Measurements from ENCODE around the gene SETD3. TPM values are rescaled to one million over a fixed set of nuclear protein-coding genes. Genes with fewer than 3 reads are reported as not detected.

The SETD3 gene
- total and polyA plus RNA-seq, 2 experiments from 2014 or later, result 60.1 to 67.5 TPM

- Histone ChIP-seq H3K27ac (no peak overlapping the region), H3K27me3 (no peaks in the 10 kb centered on the region), H3K4me3 (no peak overlapping the region), H3K36me3 (peaks cover 60% of the 10 kb centered on the region), H3K9me3 (ENCODE audit: low read depth) (no peaks in the 10 kb centered on the region), H3K4me1 (ENCODE audit: low read depth) (no peaks in the 10 kb centered on the region)
- DNase-seq (ENCODE audit: low read depth in 1 of 2, low spot score in 1 of 2), result no peak
- TF ChIP-seq, protein P1, sequence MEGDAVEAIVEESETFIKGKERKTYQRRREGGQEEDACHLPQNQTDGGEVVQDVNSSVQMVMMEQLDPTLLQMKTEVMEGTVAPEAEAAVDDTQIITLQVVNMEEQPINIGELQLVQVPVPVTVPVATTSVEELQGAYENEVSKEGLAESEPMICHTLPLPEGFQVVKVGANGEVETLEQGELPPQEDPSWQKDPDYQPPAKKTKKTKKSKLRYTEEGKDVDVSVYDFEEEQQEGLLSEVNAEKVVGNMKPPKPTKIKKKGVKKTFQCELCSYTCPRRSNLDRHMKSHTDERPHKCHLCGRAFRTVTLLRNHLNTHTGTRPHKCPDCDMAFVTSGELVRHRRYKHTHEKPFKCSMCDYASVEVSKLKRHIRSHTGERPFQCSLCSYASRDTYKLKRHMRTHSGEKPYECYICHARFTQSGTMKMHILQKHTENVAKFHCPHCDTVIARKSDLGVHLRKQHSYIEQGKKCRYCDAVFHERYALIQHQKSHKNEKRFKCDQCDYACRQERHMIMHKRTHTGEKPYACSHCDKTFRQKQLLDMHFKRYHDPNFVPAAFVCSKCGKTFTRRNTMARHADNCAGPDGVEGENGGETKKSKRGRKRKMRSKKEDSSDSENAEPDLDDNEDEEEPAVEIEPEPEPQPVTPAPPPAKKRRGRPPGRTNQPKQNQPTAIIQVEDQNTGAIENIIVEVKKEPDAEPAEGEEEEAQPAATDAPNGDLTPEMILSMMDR (IDR thresholded peaks at IDR 0.05; ENCODE audit: low read depth, low read length), result no peak
Observed at GRCh38 chr14:99497894-99498293, 17.2 kb upstream of the SETD3 start.

DNA sequence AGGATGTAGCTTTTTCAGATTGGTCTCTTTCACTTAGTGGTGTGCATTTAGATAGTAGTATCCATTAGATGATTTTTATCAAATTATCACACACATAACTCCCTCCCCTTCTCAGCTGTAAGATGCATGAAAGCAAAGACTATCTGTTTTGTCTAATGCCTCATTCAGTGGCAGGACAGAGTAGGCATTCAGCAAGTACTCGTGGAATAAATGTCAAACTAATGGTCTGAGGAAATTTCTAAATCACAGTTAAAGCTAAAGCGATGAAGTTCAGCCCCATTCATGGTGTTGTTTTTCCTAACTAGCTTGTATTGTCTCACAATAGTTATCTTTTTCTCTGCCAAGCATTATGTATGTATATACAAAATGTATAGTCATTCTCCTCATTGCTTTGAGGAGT lies 16.7 kb upstream of the SETD3 start:
- Histone ChIP-seq H3K27ac (no peak overlapping the region), H3K4me3 (no peak overlapping the region), H3K36me3 (peaks cover 60% of the 10 kb centered on the region), H3K4me1 (ENCODE audit: low read depth) (no peaks in the 10 kb centered on the region), H3K9me3 (ENCODE audit: low read depth) (no peaks in the 10 kb centered on the region), H3K27me3 (no peaks in the 10 kb centered on the region)
- TF ChIP-seq, protein P1 (IDR thresholded peaks at IDR 0.05; ENCODE audit: low read depth, low read length), result no peak
- DNase-seq (ENCODE audit: low read depth in 1 of 2, low spot score in 1 of 2), result no peak

GRCh38 chr14:99484106-99484505 lies 3.4 kb upstream of the SETD3 start:
- no peak overlapping the region for H3K4me3 ChIP-seq
- H3K4me1 ChIP-seq (ENCODE audit: low read depth), result peaks cover 7% of the 10 kb centered on the region
- H3K9me3 ChIP-seq (ENCODE audit: low read depth), result no peaks in the 10 kb centered on the region
- TF ChIP-seq, protein P1 (IDR thresholded peaks at IDR 0.05; ENCODE audit: low read depth, low read length), result no peak
- H3K27me3 ChIP-seq, result no peaks in the 10 kb centered on the region
- H3K27ac ChIP-seq, result no peak overlapping the region
- no peaks in the 10 kb centered on the region for H3K36me3 ChIP-seq
- no peak for DNase-seq (ENCODE audit: low read depth in 1 of 2, low spot score in 1 of 2)

GRCh38 chr14:99481745-99482099 lies 1.1 kb upstream of the SETD3 start:
- no peaks in the 10 kb centered on the region for H3K36me3 ChIP-seq
- TF ChIP-seq, protein P1 (IDR thresholded peaks at IDR 0.05; ENCODE audit: low read depth, low read length), result no peak
- no peaks in the 10 kb centered on the region for H3K9me3 ChIP-seq (ENCODE audit: low read depth)
- H3K4me3 ChIP-seq, result peak overlapping the region; percentile 80
- peak overlapping the region; percentile 97 for H3K27ac ChIP-seq
- peak; percentile 35 to 43 for DNase-seq (ENCODE audit: low read depth in 1 of 2, low spot score in 1 of 2)
- no peaks in the 10 kb centered on the region for H3K27me3 ChIP-seq
- peaks cover 16% of the 10 kb centered on the region for H3K4me1 ChIP-seq (ENCODE audit: low read depth)

DNA sequence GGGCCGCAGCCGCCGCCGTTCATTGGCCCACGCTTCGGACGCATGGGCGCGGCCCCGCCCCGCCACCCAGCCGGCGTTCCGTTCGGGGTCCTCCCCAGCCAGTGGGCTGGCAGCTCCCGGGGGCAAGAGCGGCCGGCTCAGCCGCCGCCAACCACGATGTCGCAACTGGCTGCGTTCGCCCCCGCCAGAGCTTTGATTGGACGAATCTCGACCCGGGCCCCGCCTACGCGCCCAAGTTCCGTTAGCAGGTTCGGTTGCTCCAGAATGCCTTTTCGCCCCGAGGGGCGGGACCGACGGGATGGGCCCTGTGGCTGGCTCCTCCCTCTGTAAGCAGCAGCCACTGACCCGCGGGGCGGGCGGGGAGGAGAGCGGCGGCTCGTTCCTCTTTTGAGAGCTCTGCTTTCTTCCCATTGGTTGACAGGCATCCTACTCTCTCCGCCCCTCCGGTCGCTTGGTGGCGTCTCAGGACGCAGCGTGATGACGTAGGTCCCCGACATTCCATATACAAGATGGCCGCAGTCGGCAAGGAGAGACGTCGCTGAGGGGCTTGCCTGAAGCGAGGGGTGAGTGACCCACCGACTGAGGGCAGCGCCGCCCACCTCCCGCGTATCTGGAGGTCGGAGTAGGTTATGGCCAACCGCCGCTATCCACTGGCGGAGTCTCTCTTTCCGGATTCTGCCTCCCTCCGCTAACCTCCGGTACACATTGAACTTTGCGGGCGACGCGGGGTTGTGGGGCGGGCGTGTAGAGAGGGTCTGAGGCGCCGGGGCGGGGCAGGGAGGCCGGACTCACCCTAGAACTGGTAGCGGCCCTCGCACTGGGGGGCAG lies 472 bp upstream of the SETD3 start, which contains the start of gene CCNK:
Gene CCNK, plus strand, starts transcription at position 493 of the 828 bp plus-strand sequence. CDS start 11,269 bp downstream, outside the sequence.
- Histone ChIP-seq H3K27ac (peak within 1 kb of the TSS; percentile 97), H3K27me3 (no peaks in the 10 kb centered on the region), H3K9me3 (ENCODE audit: low read depth) (no peaks in the 10 kb centered on the region), H3K4me1 (ENCODE audit: low read depth) (peaks cover 16% of the 10 kb centered on the region), H3K36me3 (no peaks in the 10 kb centered on the region), H3K4me3 (peak within 1 kb of the TSS; percentile 80)
- TF ChIP-seq, protein P1 (IDR thresholded peaks at IDR 0.05; ENCODE audit: low read depth, low read length), result no peak
- peak; percentile 99 to 100 for DNase-seq (ENCODE audit: low read depth in 1 of 2, low spot score in 1 of 2)

All from cardiac muscle cell (in vitro differentiated cells and primary cell).